ENCODE data around the gene COPS9.

The COPS9 gene

GRCh38 chr2:240134956-240135520 lies 1.1 kb downstream of the COPS9 start:
- no peak for DNase-seq (ENCODE audit: low spot score)

- no peak for DNase-seq (ENCODE audit: low spot score)
Measured at GRCh38 chr2:240134466-240134865, 1.6 kb downstream of the COPS9 start.

DNA sequence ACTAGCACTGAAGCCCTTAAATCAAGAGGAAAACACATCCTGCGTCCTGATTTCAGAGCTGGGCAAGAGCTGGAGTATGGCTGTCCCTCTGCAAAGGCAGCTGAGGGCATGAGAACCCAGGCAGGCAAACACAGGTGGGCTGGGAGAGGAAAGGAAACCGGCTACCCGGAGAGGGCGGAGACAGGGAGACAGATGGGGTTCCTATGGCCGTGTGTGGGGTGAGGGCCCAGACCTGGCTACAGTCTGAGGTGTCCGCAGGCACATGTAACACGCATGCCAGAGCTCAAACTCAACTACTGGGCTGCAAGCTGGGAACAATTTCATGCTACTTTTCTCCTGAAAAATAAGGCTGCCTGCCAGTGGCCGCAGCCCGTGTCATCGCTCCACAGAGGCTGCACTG lies 2.7 kb downstream of the COPS9 start:
- DNase-seq (ENCODE audit: low spot score): no peak

- DNase-seq (ENCODE audit: low spot score): no peak
Measured at GRCh38 chr2:240132651-240132980, 3.5 kb downstream of the COPS9 start.

DNA sequence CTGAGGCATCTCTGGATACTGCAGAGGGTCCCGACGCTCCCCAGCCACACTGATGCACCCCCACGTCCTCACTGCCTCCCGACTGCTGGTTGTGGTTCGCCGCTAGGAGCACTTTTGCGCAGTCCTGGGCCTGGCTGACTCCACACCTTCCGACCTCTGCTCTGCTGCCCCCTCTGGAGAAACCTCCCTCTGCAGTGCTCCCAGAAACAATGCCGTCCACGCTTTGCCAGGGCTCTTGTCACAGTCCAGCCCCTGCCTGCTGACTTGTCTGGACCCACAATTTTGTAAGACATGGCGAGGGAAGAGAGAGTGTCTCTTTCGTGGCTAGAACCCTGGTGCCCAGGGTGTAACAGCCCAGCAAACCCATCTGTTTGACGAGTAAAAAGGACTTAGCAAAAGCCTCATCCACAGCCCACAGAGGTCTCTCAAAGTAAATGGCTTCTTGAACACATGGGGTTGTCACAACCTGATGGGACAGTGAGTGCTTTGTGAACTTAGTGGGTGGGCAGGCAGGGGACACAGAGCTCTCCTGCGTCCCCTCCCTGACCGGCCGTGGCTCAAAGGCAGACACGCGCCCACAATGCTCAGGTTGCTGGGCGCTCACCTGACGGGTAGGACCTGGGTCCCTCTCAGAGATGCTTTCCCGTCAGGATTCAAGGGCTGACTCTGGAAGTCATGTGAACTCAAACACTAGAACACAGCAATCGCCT lies 4.0 kb downstream of the COPS9 start:
- DNase-seq (ENCODE audit: low spot score): no peak

DNA sequence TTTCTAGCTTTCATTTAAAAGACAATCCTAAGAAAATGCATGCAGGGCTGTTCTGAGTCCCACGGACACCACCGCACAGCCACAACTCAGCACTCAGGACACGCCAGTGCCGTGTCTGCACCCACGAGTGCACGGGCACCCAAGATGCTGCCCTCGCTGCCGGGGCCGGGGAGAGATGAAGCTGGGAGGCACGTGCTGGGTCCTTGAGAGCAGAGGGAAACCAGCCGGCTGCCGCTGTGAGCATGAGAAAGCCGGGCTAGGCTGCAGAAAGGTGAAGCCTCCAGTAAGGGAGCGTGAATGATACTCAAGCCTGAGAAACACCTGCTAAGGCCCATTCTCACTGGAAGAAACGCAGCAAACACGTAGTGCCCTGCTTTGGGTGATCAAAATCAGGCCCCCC lies 4.8 kb downstream of the COPS9 start:
- no peak for DNase-seq (ENCODE audit: low spot score)

DNA sequence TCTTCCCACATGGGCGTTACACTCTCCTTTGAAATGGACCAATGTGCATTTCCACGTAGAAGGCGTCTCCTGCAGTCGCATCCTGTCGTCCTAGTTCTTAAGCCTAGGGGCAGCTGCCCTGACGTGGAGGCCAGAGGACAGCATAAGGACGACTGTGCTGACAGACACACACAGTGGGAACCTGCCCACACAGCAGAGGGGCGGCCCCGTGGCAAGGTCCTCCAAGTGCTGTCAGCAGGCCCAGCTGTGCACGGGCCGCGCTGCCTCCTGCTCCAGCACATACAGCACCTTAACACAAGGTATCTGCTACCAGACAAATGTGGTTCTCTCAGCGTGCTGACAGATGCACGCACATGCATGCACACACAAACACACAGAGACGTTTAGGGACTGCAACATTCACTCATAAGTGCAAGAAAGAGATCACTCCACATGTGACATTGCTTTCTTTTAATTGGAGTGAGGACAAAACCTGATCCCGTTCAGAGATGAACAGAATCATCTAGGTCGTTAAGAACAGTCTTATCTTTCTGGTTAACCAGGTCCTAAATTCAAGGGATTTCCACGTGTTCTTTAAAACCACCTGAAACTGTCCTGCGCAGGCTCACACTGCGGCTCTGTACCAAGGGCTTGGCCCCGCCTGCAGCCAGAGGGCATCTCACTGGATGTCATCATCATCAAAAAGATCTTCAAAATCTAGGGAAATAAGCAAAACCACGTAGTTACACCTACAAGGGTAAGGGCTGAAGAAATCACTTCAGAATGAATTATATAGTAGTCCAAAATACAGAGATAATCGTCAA lies 5.5 kb downstream of the COPS9 start:
- DNase-seq (ENCODE audit: low spot score): no peak

DNA sequence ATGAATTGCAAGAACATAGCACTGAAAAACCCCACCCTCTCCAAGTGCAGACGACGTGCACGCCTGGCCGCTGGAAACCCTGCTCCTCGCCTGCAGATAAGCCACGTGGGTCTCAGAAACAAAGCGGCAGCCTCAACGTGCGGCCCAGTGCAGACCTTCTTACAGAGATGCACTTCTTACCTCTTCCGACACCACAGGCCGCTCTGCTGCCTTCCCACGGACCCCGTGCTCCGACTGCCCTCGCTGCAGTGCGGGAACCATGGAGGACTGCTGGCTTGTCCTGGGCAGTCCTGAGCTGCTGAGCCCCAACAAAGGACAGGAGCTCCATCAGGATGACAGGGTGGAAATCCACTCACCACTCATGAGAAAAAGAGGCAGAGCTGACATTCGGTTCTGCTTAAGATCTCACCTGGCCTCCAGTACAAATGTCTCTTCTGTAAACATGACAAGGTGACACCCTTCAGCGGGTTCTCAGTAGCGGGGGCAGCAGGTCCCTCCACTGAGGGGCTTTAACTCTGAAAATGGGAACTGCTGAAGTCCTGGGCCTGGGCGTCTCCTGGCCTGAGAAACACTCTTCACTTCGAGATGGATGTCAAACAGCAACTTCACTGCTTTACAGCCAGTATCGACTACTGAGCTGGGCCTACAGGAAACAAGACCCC lies 6.2 kb downstream of the COPS9 start:
- no peak for DNase-seq (ENCODE audit: low spot score)

DNA sequence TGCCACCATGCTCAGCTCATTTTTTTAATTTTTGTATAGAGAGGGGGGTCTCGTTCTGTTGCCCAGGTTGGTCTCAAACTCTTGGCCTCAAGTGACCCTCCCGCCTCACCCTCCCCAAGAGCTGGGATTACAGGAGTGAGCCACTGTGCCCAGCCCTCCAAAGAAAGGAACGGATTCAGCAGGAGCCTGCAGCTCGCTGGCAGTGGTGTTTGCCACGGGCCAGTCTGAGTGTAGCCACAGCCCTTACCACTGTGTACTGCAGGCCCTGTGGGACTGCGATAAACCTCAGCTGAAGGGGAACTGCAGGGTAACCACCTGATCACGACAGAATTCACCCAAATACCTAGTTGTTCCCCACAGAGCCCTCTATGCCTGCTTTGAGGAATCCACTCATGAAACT lies 6.8 kb downstream of the COPS9 start:
- DNase-seq (ENCODE audit: low spot score): no peak

DNA sequence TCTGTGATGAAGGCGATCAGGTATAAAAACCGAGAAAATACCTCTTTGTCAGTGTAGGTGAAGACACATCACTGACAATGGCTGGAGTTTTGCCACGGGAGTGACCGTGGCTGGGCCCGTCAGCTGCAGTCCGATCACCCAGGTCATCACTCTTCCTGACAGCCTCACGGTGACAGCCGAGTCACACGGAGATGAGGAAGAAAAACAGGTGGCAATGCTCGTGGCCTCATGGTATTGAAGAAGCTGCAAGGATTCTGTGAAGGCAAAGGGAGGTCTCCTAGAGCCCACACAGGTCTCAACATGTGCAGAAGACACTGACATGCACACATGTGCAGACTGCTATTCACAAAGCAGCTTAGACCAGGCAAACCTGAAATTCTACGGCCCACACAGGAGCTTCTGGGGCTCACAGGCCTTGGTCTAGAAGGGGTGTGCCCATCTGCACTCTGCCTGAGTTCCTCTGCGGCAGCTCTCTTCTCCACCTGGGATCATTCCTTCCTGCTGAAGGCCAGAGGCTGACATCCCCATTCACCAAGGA lies 7.4 kb downstream of the COPS9 start:
- no peak for DNase-seq (ENCODE audit: low spot score)

GRCh38 chr2:240127911-240128607 lies 8.0 kb downstream of the COPS9 start:
- DNase-seq (ENCODE audit: low spot score): no peak

- DNase-seq (ENCODE audit: low spot score): no peak
Measured at GRCh38 chr2:240127191-240127750, 8.8 kb downstream of the COPS9 start.

DNA sequence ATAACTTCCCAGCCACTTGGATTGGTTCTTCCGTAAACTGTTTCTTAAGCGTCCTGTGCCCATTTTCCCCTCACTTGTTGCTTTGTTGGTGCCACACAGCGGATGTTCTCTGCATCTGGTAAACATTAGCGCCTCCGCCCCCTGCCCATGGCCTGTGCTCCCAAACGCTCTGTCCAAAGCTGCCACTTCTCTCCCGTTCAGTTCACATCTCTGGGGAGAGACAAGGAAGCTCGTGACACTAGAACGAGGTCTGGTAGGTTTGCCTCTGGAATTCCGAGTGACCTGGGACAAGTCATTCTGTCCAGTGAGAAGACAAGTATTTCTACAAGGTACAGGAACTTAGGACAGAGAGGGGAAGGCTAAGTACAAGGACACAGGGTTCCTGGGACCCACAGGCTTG lies 9.4 kb downstream of the COPS9 start:
- DNase-seq (ENCODE audit: low spot score): no peak

DNA sequence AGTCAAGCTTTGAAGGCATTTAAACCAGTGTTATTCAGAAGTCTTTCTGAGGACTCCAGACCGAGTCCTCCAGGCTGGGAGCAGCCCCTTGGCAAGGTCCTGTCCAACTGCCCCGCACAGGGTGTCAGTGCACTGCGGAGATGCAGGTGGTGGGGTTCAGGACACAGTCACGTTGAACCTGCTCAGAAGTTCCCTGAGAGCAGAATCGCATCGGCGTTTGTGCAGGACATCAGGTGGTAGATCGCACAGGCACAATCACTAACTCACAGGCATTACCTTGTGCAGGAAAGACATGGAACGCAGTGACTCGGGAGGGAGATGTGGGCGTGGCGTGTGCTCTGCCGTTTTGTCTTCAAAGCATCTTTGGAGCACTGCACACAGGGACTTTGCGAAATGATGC lies 10.4 kb downstream of the COPS9 start:
- no peak for DNase-seq (ENCODE audit: low spot score)

- DNase-seq (ENCODE audit: low spot score): no peak
Measured at GRCh38 chr2:240124651-240125030, 11.5 kb downstream of the COPS9 start.

GRCh38 chr2:240123821-240124650 lies 12.1 kb downstream of the COPS9 start:
- DNase-seq (ENCODE audit: low spot score): no peak

DNA sequence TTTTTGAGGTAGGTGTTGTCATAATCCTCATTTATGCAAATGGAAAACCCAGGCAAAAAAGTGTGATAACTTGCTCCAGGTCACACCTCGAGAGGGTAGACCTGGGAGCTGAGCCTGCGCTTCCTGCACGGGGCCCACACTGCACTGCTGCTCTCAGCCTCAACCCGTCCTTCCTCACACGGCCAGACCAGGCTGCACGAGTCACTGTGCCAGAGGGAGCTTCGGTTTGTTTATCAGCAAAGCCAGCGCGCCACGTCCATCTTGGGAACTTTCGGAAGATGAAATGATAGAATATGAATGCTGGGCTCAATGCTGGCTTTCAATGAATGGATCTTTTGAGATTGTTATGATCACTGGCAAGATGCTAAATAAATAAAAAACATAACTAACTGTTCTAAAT lies 14.4 kb downstream of the COPS9 start:
- DNase-seq (ENCODE audit: low spot score): no peak

DNA sequence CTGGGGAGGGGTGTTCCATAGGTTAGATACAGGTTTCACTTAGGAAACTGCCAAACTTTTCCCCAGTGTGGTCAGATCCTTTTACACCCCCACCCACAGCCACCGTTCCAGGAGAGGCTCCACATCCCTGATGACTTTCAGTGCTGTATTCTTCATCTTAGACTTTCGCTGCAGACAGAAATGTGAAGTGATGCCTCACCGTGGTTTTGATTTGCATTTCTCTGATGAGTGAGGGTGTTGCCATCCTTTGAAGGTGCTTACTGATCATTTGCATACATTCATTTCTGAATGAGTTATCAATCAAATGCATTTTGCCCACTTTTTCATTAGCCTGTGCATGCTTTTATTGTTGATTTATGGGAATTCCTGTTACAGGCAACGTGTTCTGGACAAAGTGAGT lies 14.9 kb downstream of the COPS9 start:
- no peak for DNase-seq (ENCODE audit: low spot score)

DNA sequence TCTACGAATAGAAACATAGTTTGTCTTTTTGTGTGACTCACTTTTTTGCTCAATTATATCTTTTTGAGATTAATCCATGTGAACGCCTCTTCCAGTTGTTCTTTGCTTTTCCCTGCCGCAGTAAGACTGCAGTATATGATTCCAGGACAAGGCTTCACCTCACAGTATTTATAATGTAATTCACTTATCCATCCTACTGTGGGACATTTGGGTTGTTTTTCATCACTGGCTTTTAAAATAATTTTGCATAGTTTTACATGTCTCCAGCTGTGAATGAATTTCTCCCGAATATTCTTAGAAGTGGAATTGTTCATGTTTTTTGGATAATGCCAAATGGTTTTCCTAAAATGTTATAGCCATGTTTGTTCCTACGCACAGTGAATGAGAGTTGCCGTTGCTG lies 21.9 kb downstream of the COPS9 start:
- DNase-seq (ENCODE audit: low spot score): no peak

- DNase-seq (ENCODE audit: low spot score): no peak
Measured at GRCh38 chr2:240112914-240113690, 23.0 kb downstream of the COPS9 start.

Measured in HuH-7.5 (cell line).